ENCODE measurements around the gene MAPT.
"Not testable (repeated sequence)": the region's sequence is repeated elsewhere in the genome, so short reads cannot be mapped to it uniquely, and the experiment has no call there.

The MAPT gene

GRCh38 chr17:45994987-45995386 lies 100.6 kb downstream of the MAPT start:
- DNase-seq (ENCODE audit: low read depth), result no peak

DNA sequence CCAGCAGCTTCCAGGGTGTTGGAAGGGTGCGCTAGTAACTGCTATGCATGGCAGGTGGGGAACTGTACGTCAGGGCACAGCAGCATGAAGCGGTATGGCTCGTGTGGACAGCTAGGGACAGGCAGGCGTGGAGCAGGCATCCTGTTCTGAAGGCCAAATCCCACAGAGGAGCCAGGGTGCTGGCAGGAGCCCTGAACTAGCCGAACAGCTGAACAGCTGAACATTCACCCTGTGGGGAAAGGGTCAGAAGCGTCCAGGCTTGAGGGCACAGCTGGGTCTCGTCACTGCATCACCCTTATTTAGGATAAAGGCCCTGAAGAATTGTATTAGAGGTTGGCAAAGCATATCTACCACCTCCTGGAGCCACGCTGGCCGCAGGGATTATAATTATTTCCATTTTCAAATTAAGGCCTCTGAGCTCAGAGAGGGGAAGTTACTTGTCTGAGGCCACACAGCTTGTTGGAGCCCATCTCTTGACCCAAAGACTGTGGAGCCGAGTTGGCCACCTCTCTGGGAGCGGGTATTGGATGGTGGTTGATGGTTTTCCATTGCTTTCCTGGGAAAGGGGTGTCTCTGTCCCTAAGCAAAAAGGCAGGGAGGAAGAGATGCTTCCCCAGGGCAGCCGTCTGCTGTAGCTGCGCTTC lies 101.4 kb downstream of the MAPT start:
- DNase-seq (ENCODE audit: low read depth), result no peak

GRCh38 chr17:45996282-45996937 lies 102.1 kb downstream of the MAPT start:
- DNase-seq (ENCODE audit: low read depth), result no peak

GRCh38 chr17:45997166-45997565 lies 102.8 kb downstream of the MAPT start:
- no peak for DNase-seq (ENCODE audit: low read depth)

- DNase-seq (ENCODE audit: low read depth), result no peak
Observed at GRCh38 chr17:45997624-45998023, 103.3 kb downstream of the MAPT start.

DNA sequence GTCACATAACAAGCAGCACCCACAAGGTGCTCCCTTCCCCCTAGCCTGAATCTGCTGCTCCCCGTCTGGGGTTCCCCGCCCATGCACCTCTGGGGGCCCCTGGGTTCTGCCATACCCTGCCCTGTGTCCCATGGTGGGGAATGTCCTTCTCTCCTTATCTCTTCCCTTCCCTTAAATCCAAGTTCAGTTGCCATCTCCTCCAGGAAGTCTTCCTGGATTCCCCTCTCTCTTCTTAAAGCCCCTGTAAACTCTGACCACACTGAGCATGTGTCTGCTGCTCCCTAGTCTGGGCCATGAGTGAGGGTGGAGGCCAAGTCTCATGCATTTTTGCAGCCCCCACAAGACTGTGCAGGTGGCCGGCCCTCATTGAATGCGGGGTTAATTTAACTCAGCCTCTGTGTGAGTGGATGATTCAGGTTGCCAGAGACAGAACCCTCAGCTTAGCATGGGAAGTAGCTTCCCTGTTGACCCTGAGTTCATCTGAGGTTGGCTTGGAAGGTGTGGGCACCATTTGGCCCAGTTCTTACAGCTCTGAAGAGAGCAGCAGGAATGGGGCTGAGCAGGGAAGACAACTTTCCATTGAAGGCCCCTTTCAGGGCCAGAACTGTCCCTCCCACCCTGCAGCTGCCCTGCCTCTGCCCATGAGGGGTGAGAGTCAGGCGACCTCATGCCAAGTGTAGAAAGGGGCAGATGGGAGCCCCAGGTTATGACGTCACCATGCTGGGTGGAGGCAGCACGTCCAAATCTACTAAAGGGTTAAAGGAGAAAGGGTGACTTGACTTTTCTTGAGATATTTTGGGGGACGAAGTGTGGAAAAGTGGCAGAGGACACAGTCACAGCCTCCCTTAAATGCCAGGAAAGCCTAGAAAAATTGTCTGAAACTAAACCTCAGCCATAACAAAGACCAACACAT lies 104.9 kb downstream of the MAPT start, which contains the start of gene STH:
Gene STH (plus strand): TSS at position 264 of the 913 bp plus-strand sequence. CDS start 30 bp downstream, at position 294.
- no peak for DNase-seq (ENCODE audit: low read depth)

- DNase-seq (ENCODE audit: low read depth), result no peak
Observed at GRCh38 chr17:45999900-46000290, 105.5 kb downstream of the MAPT start.

- DNase-seq (ENCODE audit: low read depth), result no peak
Observed at GRCh38 chr17:46000292-46000691, 105.9 kb downstream of the MAPT start.

DNA sequence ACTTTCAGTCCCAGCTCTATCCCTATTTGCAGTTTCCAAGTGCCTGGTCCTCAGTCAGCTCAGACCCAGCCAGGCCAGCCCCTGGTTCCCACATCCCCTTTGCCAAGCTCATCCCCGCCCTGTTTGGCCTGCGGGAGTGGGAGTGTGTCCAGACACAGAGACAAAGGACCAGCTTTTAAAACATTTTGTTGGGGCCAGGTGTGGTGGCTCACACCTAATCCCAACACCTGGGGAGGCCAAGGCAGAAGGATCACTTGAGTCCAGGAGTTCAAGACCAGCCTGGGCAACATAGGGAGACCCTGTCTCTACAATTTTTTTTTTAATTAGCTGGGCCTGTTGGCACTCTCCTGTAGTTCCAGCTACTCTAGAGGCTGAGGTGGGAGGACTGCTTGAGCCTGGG lies 106.4 kb downstream of the MAPT start:
- no peak for DNase-seq (ENCODE audit: low read depth)

DNA sequence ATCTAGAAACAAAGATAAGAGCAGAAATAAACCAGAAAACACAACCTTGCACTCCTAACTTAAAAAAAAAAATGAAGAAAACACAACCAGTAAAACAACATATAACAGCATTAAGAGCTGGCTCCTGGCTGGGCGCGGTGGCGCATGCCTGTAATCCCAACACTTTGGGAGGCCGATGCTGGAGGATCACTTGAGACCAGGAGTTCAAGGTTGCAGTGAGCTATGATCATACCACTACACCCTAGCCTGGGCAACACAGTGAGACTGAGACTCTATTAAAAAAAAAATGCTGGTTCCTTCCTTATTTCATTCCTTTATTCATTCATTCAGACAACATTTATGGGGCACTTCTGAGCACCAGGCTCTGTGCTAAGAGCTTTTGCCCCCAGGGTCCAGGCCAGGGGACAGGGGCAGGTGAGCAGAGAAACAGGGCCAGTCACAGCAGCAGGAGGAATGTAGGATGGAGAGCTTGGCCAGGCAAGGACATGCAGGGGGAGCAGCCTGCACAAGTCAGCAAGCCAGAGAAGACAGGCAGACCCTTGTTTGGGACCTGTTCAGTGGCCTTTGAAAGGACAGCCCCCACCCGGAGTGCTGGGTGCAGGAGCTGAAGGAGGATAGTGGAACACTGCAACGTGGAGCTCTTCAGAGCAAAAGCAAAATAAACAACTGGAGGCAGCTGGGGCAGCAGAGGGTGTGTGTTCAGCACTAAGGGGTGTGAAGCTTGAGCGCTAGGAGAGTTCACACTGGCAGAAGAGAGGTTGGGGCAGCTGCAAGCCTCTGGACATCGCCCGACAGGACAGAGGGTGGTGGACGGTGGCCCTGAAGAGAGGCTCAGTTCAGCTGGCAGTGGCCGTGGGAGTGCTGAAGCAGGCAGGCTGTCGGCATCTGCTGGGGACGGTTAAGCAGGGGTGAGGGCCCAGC lies 107.3 kb downstream of the MAPT start:
- DNase-seq (ENCODE audit: low read depth), result no peak

GRCh38 chr17:46002311-46002972 lies 108.1 kb downstream of the MAPT start:
- peak; percentile 59 for DNase-seq (ENCODE audit: low read depth)

GRCh38 chr17:46002973-46003316 lies 108.6 kb downstream of the MAPT start:
- DNase-seq (ENCODE audit: low read depth), result no peak

DNA sequence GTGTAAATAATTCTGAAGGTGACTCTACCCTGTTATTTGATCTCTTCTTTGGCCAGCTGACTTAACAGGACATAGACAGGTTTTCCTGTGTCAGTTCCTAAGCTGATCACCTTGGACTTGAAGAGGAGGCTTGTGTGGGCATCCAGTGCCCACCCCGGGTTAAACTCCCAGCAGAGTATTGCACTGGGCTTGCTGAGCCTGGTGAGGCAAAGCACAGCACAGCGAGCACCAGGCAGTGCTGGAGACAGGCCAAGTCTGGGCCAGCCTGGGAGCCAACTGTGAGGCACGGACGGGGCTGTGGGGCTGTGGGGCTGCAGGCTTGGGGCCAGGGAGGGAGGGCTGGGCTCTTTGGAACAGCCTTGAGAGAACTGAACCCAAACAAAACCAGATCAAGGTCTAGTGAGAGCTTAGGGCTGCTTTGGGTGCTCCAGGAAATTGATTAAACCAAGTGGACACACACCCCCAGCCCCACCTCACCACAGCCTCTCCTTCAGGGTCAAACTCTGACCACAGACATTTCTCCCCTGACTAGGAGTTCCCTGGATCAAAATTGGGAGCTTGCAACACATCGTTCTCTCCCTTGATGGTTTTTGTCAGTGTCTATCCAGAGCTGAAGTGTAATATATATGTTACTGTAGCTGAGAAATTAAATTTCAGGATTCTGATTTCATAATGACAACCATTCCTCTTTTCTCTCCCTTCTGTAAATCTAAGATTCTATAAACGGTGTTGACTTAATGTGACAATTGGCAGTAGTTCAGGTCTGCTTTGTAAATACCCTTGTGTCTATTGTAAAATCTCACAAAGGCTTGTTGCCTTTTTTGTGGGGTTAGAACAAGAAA lies 109.8 kb downstream of the MAPT start:
- no peak for DNase-seq (ENCODE audit: low read depth)

DNA sequence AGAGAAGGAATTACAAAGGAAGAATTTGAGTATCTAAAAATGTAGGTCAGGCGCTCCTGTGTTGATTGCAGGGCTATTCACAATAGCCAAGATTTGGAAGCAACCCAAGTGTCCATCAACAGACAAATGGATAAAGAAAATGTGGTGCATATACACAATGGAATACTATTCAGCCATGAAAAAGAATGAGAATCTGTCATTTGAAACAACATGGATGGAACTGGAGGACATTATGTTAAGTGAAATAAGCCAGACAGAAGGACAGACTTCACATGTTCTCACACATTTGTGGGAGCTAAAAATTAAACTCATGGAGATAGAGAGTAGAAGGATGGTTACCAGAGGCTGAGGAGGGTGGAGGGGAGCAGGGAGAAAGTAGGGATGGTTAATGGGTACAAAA lies 111.7 kb downstream of the MAPT start:
- not testable (repeated sequence) for DNase-seq (ENCODE audit: low read depth)

DNA sequence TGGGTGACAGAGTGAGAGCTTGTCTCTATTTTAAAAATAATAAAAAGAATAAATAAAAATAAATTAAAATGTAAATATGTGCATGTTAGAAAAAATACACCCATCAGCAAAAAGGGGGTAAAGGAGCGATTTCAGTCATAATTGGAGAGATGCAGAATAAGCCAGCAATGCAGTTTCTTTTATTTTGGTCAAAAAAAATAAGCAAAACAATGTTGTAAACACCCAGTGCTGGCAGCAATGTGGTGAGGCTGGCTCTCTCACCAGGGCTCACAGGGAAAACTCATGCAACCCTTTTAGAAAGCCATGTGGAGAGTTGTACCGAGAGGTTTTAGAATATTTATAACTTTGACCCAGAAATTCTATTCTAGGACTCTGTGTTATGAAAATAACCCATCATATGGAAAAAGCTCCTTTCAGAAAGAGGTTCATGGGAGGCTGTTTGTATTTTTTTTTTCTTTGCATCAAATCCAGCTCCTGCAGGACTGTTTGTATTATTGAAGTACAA lies 113.2 kb downstream of the MAPT start:
- no peak for DNase-seq (ENCODE audit: low read depth)

GRCh38 chr17:46008591-46008990 lies 114.2 kb downstream of the MAPT start:
- no peak for DNase-seq (ENCODE audit: low read depth)

DNA sequence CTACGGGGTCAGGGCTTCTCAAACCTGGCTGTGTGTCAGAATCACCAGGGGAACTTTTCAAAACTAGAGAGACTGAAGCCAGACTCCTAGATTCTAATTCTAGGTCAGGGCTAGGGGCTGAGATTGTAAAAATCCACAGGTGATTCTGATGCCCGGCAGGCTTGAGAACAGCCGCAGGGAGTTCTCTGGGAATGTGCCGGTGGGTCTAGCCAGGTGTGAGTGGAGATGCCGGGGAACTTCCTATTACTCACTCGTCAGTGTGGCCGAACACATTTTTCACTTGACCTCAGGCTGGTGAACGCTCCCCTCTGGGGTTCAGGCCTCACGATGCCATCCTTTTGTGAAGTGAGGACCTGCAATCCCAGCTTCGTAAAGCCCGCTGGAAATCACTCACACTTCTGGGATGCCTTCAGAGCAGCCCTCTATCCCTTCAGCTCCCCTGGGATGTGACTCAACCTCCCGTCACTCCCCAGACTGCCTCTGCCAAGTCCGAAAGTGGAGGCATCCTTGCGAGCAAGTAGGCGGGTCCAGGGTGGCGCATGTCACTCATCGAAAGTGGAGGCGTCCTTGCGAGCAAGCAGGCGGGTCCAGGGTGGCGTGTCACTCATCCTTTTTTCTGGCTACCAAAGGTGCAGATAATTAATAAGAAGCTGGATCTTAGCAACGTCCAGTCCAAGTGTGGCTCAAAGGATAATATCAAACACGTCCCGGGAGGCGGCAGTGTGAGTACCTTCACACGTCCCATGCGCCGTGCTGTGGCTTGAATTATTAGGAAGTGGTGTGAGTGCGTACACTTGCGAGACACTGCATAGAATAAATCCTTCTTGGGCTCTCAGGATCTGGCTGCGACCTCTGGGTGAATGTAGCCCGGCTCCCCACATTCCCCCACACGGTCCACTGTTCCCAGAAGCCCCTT lies 115.6 kb downstream of the MAPT start:
- DNase-seq (ENCODE audit: low read depth), result no peak

DNA sequence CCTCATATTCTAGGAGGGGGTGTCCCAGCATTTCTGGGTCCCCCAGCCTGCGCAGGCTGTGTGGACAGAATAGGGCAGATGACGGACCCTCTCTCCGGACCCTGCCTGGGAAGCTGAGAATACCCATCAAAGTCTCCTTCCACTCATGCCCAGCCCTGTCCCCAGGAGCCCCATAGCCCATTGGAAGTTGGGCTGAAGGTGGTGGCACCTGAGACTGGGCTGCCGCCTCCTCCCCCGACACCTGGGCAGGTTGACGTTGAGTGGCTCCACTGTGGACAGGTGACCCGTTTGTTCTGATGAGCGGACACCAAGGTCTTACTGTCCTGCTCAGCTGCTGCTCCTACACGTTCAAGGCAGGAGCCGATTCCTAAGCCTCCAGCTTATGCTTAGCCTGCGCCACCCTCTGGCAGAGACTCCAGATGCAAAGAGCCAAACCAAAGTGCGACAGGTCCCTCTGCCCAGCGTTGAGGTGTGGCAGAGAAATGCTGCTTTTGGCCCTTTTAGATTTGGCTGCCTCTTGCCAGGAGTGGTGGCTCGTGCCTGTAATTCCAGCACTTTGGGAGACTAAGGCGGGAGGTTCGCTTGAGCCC lies 116.3 kb downstream of the MAPT start:
- no peak for DNase-seq (ENCODE audit: low read depth)
